Smooth muscle cell (in vitro differentiated cells): ENCODE data around the gene PTCH1. TPM values are rescaled to one million over a fixed set of nuclear protein-coding genes. Genes with fewer than 3 reads are reported as not detected.
A peak's percentile ranks its signal among the peaks of the same experiment; 100 is the strongest.

ENCODE experiments used
- DNase-seq: peaks from one replicate; lab custom pipeline; 2025; ENCODE audit not compliant: unreplicated experiment; lab: John Stamatoyannopoulos, UW
- H2AFZ ChIP-seq: fragments of 200-600 bp; sonication (generic); 2 replicates; pipeline ENCODE4 v1.6.0; 2016; ENCODE audit warnings: antibody characterized with exemption, low read depth, mild to moderate bottlenecking
- H3F3A ChIP-seq: fragments of 200-600 bp; sonication (generic); 2 replicates; pipeline ENCODE4 v1.6.0; 2017; ENCODE audit warnings: antibody characterized with exemption, low read depth
- H3K27ac ChIP-seq: fragments of 200-600 bp; sonication (generic); 2 replicates; pipeline ENCODE4 v1.5.1; 2016; ENCODE audit warnings: low read depth, mild to moderate bottlenecking
- H3K27me3 ChIP-seq: fragments of 200-600 bp; sonication (generic); 2 replicates; pipeline ENCODE4 v1.6.1; 2016; ENCODE audit warnings: low read depth, mild to moderate bottlenecking
- H3K36me3 ChIP-seq: fragments of 200-600 bp; sonication (generic); 2 replicates; pipeline ENCODE4 v1.5.1; 2016; ENCODE audit warnings: low read depth
- H3K4me1 ChIP-seq: fragments of 200-600 bp; sonication (generic); 2 replicates; pipeline ENCODE4 v1.5.1; 2016; ENCODE audit warnings: low read depth
- H3K4me2 ChIP-seq: fragments of 200-600 bp; sonication (generic); 2 replicates; pipeline ENCODE4 v1.6.0; 2016; ENCODE audit warnings: mild to moderate bottlenecking
- H3K4me3 ChIP-seq: fragments of 200-600 bp; sonication (generic); 2 replicates; pipeline ENCODE4 v1.5.1; 2016; ENCODE audit warnings: mild to moderate bottlenecking
- H3K79me2 ChIP-seq: fragments of 200-600 bp; sonication (generic); 2 replicates; pipeline ENCODE4 v1.6.0; 2016; ENCODE audit warnings: low read depth, mild to moderate bottlenecking
- H3K9ac ChIP-seq: fragments of 200-600 bp; sonication (generic); 2 replicates; pipeline ENCODE4 v1.6.0; 2016; ENCODE audit warnings: low read depth
- H3K9me3 ChIP-seq: fragments of 200-600 bp; sonication (generic); replicated peaks from 2 replicates; pipeline ENCODE4 v1.5.1; 2016; ENCODE audit warnings: low read depth
- H4K20me1 ChIP-seq: fragments of 200-600 bp; sonication (generic); 2 replicates; pipeline ENCODE4 v1.6.0; 2016; ENCODE audit warnings: low read depth
- WGBS: methylation state at CpG from one replicate; pipeline ENCODE4 v1.1.7; 2016; ENCODE audit warnings: low lambda C conversion rate; 5-methylcytosine and 5-hydroxymethylcytosine counted together
- polyA plus RNA-seq: library from polyadenylated mRNA; unstranded; fragments of >200 nt; fragmentation: Nextera tagmentation; extraction: Ambion mirVana; gene quantifications from 2 replicates; pipeline ENCODE4 v1.2.1, GENCODE V29; 2016
- total RNA-seq: library from RNA; depleted of rRNA; stranded (reverse); fragments of >200 nt; gene quantifications from 2 replicates; pipeline ENCODE4 v1.2.3, GENCODE V29; 2014
- TF ChIP-seq, protein P1 (sequence below): fragments of 200-600 bp; sonication (generic); IDR thresholded peaks from 2 replicates; pipeline ENCODE4 v1.5.1; 2017; ENCODE audit warnings: borderline replicate concordance, mild to moderate bottlenecking, antibody characterized with exemption; ENCODE audit not compliant: insufficient read depth, poor library complexity, severe bottlenecking

Gene PTCH1
- total and polyA plus RNA-seq, 2 experiments from 2014 or later: 5.8 to 6.3 TPM

DNA sequence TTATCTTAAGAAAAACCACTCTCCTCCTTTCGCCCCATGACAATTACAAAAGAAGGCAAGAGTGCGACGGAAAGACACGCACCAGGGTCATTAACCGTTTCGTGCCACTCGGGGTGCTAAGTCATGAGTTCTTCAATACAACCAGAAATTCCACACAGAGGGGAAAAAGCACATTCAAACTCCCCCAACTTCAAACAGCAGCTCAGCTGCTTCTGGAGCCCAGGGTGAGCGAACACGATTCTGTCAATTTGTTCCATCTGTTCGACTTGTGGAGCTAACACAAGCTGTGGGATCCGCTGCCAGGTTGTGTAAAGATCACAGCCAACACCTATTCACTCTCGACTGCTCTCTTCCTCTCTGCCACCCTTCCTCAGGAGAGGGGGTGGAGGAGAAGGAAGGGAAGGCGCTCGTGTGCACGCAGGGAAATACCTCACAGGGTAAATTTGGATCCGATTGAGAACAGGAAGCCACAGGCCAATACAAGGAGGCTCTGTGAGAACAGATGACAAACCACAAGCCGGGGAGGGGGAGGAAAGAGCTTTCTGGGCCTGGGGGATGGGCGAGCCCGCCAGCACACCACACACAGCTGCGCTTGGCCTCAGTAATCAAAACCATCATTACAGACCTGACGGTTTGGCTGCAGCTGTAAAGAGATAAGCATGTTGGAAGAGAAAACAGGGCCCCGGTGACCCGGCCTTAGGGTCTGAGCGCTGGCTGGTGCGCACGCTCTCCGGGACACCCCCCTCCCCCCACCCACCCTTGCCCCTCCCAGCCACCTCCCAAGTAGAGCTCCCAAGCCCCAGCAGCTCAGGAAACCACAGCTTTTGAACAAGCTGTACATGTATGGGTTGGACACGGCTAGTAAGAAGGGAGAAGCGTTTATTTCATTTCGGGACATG lies 54.3 kb downstream of the PTCH1 start:
- peak overlapping the region; percentile 33 for H3K4me3 ChIP-seq
- no peak overlapping the region for H2AFZ ChIP-seq
- WGBS: 21% methylated on average over 30 of the region's 30 CpGs

DNA sequence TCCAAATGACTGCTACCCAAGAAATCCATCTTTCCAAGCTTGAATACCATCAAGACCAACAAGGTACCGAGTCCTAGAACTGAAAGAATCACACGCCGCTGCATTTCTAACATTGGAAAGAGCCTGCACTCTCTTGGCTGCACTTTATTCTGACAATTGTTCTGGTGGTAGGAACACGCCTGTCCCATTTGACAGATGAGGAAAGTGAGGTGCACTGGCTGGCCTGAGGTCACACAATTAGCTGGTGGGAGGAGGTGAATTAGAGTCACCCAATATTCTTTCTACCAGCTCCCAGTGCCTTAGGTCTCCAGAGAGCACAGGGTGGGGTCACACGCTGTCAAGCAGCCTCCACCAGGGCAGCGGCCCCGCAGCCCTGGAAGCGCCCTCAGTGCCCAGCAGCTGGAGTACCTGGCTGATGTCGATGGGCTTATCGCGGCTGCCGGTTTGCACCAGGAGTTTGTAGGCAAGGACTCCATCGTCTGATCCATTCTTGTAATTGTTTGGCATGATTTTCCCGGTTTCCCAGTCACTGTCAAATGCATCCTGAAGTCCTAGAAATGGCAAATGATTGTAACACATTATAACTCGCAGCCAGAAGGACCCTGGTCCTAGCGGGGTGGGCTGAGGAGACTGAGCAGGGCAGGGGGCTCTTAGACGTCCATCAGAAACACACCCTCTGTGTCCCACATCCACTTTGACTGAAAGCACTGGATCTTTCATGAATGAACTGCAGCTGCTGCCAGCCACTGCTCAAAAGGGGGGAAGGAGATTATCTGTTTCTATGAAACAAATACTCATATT lies 55.1 kb downstream of the PTCH1 start:
- H3F3A ChIP-seq: peaks cover 3% of the 10 kb centered on the region
- peaks cover 17% of the 10 kb centered on the region for H3K4me1 ChIP-seq
- H3K9ac ChIP-seq: no peak overlapping the region
- H3K4me3 ChIP-seq: no peak overlapping the region
- WGBS: 95% methylated on average over 17 of the region's 17 CpGs
- no peaks in the 10 kb centered on the region for H3K27me3 ChIP-seq
- H3K9me3 ChIP-seq: no peaks in the 10 kb centered on the region
- no peak for DNase-seq
- no peaks in the 10 kb centered on the region for H3K79me2 ChIP-seq
- H3K36me3 ChIP-seq: no peaks in the 10 kb centered on the region
- no peak overlapping the region for H2AFZ ChIP-seq
- H3K27ac ChIP-seq: no peak overlapping the region
- no peaks in the 10 kb centered on the region for H4K20me1 ChIP-seq
- TF ChIP-seq, protein P1, sequence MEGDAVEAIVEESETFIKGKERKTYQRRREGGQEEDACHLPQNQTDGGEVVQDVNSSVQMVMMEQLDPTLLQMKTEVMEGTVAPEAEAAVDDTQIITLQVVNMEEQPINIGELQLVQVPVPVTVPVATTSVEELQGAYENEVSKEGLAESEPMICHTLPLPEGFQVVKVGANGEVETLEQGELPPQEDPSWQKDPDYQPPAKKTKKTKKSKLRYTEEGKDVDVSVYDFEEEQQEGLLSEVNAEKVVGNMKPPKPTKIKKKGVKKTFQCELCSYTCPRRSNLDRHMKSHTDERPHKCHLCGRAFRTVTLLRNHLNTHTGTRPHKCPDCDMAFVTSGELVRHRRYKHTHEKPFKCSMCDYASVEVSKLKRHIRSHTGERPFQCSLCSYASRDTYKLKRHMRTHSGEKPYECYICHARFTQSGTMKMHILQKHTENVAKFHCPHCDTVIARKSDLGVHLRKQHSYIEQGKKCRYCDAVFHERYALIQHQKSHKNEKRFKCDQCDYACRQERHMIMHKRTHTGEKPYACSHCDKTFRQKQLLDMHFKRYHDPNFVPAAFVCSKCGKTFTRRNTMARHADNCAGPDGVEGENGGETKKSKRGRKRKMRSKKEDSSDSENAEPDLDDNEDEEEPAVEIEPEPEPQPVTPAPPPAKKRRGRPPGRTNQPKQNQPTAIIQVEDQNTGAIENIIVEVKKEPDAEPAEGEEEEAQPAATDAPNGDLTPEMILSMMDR: no peak
- H3K4me2 ChIP-seq: peak overlapping the region; percentile 85

More for the DNA sequence above, 54.3 kb downstream of the PTCH1 start:
- H3K79me2 ChIP-seq: no peaks in the 10 kb centered on the region
- peaks cover 5% of the 10 kb centered on the region for H3K36me3 ChIP-seq
- H3K4me1 ChIP-seq: peaks cover 17% of the 10 kb centered on the region
- H4K20me1 ChIP-seq: no peaks in the 10 kb centered on the region
- H3K27me3 ChIP-seq: no peaks in the 10 kb centered on the region
- H3K4me2 ChIP-seq: peak overlapping the region; percentile 85
- H3K9ac ChIP-seq: no peak overlapping the region
- peak; percentile 26 for DNase-seq
- H3K27ac ChIP-seq: peak overlapping the region; percentile 33
- H3F3A ChIP-seq: peaks cover 3% of the 10 kb centered on the region
- TF ChIP-seq, protein P1: no peak
- H3K9me3 ChIP-seq: no peaks in the 10 kb centered on the region

DNA sequence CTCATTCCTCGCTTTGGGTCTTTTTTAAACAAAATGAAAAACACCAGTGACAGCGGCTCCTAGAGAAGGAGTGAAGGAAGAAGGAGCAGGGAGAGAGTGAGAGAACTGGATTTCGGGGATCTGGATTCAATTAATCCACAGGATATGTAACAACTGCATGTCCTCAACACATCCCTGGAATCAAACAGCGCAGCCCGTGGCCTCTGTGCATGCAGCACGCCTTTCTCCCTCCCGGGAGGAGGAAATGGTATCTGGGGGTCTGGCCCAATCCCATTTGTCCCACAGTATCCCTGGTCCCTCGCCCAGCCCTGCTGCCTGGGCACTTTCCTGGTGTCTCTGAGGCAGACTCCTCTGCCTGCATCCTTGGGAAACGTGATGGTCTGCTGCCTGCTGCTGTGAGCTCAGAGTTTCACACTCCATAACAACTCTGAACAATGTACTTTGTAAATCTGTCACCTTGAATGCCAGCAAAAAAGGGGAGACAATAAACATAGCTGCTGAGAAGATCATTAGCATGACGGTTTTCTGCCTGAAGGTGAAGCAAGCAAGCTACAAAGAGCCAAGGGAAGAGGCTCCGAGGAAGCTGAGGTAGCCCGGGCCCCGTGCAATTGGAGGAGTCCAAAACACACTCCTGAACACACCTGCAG lies 56.1 kb downstream of the PTCH1 start:
- Histone ChIP-seq H3K27me3 (no peaks in the 10 kb centered on the region), H3K9ac (no peak overlapping the region), H3K27ac (no peak overlapping the region), H3K36me3 (no peaks in the 10 kb centered on the region), H4K20me1 (no peaks in the 10 kb centered on the region), H3K4me2 (no peak overlapping the region), H3K9me3 (no peaks in the 10 kb centered on the region), H3K79me2 (no peaks in the 10 kb centered on the region), H2AFZ (no peak overlapping the region), H3K4me1 (peaks cover 17% of the 10 kb centered on the region), H3K4me3 (no peak overlapping the region), H3F3A (peaks cover 3% of the 10 kb centered on the region)
- WGBS: 80% methylated on average over 13 of the region's 13 CpGs
- DNase-seq: no peak
- TF ChIP-seq, protein P1: no peak
